ENCODE data around the gene SELENOK. TPM values are rescaled to one million over a fixed set of nuclear protein-coding genes. Genes with fewer than 3 reads are reported as not detected.

Gene SELENOK
- total RNA-seq, 1 experiment from 2014 or later = 62.3 TPM

DNA sequence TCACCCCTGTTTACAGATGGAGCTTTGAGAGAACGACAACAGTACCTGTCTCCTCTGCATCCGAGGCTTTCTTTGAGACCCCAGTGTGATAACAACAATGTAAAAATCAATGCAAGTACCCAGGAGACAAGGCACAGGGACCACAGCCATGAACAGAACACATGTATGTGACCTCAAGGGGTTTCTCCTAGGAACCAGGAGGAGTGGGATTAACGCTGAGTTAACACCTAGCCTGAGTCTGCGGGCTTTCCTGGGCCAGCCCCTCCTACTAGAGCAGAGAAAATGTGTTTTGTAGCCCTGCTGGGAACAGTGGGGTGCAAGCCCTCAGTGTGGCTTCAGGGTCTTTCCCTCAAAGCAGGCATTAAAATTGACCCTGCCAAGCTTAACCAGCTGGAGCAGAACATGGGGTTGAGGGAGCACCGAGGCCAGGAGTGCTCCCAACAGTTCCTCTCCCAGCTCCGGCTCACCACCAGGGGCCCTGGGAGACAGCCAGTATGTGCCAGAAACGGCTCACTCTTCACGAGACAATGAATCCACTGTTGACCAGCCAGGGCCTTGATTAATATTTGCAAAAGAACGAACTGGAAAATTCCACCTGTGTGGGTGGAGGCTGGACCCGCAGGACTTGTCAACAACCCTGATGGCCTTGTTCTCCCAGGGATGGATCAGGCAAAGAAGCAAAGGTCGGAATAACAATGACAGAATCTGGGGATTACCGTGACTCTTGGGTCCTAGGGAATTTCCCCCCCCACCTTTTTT is 49.0 kb downstream of the SELENOK start:
- DNase-seq (ENCODE audit: low read depth) = peak; percentile 32

DNA sequence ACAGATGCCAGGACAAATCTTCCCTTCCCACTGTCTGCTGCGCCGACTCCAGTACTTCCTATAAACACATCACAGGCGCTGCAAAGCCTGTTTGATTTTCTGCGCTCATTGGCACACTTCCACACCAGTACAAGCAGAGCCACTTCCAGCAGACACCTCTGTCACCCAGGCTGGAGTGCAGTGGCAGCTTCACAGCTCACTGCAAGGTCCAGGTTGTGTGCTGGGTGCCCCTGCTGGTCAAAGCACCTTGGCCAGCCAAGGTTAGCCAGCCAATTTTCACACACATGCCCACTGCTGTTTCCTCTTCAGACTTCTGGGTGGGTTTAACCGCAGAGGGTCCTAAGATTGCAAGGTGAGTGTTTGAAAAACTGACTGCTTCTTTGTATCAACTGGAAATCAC is 50.4 kb downstream of the SELENOK start:
- no peak for DNase-seq (ENCODE audit: low read depth)

DNA sequence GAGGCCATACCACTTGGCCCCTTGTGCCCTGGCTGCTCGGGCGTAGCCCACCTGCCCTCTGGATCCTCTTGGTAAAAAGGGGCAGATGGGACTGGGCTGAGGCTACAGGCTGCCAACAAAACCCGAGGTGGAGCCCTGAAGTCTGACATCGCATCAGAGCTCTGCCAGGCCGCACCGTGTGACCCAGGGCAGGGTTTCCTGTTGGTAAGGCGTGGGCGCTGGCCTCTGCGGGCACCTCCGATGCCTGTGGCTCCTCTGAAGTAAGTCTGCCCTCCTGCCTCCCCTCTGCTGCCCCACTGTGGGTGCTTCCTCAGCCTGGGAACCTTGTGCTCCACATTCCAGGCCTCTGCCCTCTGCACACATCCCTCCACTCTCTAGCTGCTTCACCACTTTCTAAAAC is 54.3 kb downstream of the SELENOK start:
- peak; percentile 55 for DNase-seq (ENCODE audit: low read depth)

DNA sequence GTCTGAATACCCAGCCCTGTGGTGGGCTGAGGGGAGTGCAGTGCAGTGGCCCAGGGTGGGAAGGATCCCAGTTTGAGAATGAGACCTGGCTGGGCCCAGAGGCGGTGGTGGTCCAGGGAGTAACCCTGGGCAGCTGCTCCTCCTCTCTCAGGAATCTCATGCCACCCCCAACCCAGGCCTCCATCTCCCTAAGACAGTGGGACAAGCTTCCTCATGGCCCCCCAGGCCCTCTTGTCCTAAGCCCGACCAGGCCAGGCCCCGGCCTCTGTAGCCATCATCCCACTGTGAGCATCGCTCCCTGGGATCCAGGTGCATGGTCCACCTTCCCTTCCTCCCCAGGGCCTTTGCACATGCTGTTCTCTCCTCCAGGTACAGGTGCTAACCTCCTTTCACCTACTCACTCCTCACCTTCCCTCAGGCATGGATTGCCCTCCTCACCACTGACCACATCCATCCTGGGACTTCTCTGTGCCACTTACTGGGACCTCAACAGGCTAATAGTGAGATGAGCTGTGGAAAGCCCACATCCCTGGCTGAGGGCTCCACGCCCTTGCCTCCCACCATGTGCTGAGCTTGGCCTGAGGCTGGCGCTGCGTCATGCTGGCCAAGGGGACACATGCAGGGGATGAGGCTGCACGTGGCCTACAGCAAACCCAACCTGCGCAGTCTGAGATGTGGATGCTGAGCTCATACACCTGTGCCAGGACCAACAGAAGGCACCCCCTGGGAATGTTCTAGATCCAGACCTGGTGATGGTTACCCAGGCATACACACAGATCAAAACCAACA is 55.4 kb downstream of the SELENOK start:
- no peak for DNase-seq (ENCODE audit: low read depth)

DNA sequence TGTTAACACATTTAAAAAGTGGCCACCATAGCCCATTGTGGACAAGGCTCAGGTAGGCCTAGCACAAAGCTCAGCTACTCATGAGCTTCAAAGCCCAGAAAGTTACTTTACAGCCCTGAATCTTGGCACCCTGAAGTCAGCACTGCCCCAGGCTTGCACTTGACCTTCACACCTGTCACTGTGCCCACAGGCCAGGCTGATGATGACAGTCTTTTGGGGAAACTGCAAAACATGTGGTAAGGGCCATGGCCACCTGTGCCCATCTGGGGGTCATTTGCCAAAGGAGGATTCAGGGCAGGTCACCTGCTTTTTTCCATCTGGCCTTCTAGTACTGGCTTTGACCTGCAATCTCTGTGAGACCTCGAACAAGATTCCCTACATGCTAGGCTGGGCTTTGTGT is 56.4 kb downstream of the SELENOK start:
- DNase-seq (ENCODE audit: low read depth) = no peak

DNA sequence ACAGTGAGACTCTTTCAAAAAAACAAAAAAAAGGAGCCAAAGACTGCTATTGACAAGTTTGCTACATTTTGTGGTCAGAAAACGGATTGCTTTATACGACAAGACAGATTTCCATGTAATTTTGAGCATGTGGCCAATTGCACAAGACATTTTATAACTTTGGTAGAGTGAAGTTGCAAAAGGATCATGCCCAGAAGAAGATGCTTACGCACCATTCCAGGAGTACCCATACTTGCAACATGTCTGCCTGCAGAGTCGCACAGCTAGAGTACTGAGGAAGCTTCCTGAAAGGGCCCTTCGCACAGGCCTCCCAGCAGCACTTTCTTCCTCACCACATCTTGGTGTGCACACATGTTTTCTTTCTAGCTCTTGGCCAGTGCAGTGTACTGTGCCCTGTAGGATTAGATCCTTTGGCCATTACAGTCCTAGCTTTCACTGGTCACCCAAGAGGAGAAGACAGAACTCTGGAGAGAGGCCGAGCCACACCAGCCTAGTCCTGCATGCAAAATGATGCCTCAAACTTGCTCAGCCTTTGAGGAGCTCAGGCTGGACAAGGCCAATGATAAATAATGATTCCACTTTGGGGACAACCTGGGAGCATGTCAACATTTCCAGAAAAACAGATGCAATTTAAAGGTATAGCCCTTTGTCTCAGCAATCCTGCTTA is 57.1 kb downstream of the SELENOK start:
- no peak for DNase-seq (ENCODE audit: low read depth)

Other genes starting within 250 kb of the SELENOK start
- 6.2 TPM in 2 replicates for gene CHDH, start 45.4 kb downstream of the SELENOK start, total RNA-seq (2014; rRNA removed; shearing (Covaris generic))
- gene IL17RB, start 45.3 kb downstream of the SELENOK start, total RNA-seq (2014; rRNA removed; shearing (Covaris generic)) = 1.9 and 3.1 TPM in 2 replicates
- gene ACTR8, start 9.7 kb downstream of the SELENOK start, total RNA-seq (2014; rRNA removed; shearing (Covaris generic)) = 27.1 and 38.9 TPM in 2 replicates
- gene CACNA2D3, start 230.7 kb upstream of the SELENOK start, total RNA-seq (2014; rRNA removed; shearing (Covaris generic)) = 1.3 and 2.0 TPM in 2 replicates